ENCODE data around the gene B4GALT1. TPM values are rescaled to one million over a fixed set of nuclear protein-coding genes. Genes with fewer than 3 reads are reported as not detected.

Gene B4GALT1
- total and polyA plus RNA-seq, 10 donors = 18.1 to 111 (median 82.7) TPM

DNA sequence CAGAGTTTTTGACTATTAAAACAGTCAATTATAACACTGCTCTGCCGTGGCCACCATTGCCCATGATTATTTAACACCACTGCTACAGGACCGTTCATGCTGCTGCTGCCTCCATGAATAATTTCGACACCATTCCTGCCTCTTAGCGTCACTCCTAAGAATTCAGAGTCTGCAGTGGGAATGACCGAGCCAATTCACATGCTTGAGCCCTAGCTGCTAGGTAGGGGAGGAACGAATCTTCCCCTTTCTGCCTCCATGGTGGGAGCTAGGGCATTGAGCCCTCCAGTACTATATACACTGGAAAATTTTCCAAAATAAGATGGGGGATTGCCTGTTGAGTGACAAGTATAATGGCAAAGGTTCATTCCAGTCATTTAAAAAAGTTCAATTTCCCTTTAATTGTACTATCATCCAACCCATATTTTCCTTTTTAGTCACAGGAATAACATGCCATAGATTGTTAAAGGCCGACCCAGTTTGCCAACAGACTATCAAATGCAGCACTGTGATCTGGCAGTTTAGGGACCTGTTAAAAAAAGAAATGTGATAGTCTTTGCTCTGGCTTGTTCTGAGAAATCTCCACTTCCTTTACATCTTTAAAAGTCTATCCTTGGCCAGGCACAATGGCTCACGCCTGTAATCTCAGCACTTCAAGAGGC lies 13.5 kb upstream of the B4GALT1 start:
- DNase-seq = no peak
- H3K27ac ChIP-seq = no peak overlapping the region
- no peaks in the 10 kb centered on the region for H3K9me3 ChIP-seq
- intact Hi-C loops (cut with DNase I; ENCODE audit: low total_unique reads) = no loop called here
- H3K4me1 ChIP-seq = no peaks in the 10 kb centered on the region
- 77 to 91% (median 87%) methylated on average over 8 of the region's 8 CpGs for WGBS, 5 donors
- no peaks in the 10 kb centered on the region for H3K36me3 ChIP-seq
- TF ChIP-seq POLR2AphosphoS5 (IDR thresholded peaks at IDR 0.05) (no peak), POLR2A (IDR thresholded peaks at IDR 0.05) (no peak)
- TF ChIP-seq, protein P1, sequence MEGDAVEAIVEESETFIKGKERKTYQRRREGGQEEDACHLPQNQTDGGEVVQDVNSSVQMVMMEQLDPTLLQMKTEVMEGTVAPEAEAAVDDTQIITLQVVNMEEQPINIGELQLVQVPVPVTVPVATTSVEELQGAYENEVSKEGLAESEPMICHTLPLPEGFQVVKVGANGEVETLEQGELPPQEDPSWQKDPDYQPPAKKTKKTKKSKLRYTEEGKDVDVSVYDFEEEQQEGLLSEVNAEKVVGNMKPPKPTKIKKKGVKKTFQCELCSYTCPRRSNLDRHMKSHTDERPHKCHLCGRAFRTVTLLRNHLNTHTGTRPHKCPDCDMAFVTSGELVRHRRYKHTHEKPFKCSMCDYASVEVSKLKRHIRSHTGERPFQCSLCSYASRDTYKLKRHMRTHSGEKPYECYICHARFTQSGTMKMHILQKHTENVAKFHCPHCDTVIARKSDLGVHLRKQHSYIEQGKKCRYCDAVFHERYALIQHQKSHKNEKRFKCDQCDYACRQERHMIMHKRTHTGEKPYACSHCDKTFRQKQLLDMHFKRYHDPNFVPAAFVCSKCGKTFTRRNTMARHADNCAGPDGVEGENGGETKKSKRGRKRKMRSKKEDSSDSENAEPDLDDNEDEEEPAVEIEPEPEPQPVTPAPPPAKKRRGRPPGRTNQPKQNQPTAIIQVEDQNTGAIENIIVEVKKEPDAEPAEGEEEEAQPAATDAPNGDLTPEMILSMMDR (IDR thresholded peaks at IDR 0.05 in 8 of 11, conservative IDR thresholded peaks at IDR 0.05 in 3 of 11) = no peak
- H3K27me3 ChIP-seq (replicated peaks in 1 of 7) = no peaks in the 10 kb centered on the region
- H3K4me3 ChIP-seq = no peak overlapping the region

DNA sequence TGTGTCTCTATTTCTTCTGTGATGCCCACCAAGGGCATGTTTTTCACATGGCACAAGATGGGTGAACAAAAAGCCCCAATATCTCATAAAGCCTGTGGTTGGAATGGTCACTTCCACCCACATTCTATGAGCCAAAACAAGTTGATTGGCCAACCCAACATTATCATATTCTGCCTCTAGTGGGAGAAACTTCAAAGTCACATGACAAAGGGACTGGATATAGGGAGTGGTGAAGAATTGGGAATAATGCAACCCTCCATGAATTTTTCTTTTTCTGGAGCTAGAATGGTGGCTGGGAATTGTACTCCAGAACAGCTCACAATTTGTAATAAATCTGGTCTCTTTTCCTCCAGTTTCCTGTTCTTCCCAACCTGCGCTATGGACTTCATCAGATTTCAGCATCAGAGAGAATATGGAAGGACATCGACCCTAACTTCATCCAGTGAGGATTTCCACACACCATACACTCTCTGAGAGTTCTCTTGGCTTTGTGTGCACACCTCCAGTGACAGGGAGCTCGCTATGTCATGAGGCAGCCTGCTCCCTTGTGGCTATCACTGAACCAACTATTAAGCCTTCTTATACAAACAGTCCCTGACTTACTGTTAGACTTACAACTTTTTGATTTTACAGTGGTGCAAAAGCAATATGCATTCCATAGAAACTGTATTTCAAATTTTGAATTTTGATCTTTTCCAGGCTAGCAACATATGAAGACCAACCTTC lies 12.0 kb upstream of the B4GALT1 start:
- Histone ChIP-seq H3K4me3 (no peak overlapping the region), H3K4me1 (no peaks in the 10 kb centered on the region), H3K36me3 (no peaks in the 10 kb centered on the region), H3K9me3 (no peaks in the 10 kb centered on the region), H3K27ac (no peak overlapping the region), H3K27me3 (replicated peaks in 1 of 7) (no peaks in the 10 kb centered on the region)
- DNase-seq = no peak
- 80 to 93% (median 90%) methylated on average over 3 of the region's 3 CpGs for WGBS, 5 donors
- intact Hi-C loops (cut with DNase I; ENCODE audit: low total_unique reads) = loop anchor here (10.0 kb wide), 1 partner anchor 46 kb away; no protein-coding TSS in a partner anchor
- no peak for TF ChIP-seq POLR2A (IDR thresholded peaks at IDR 0.05)
- no peak for TF ChIP-seq POLR2AphosphoS5 (IDR thresholded peaks at IDR 0.05)
- TF ChIP-seq, protein P1 (IDR thresholded peaks at IDR 0.05 in 8 of 11, conservative IDR thresholded peaks at IDR 0.05 in 3 of 11) = no peak

DNA sequence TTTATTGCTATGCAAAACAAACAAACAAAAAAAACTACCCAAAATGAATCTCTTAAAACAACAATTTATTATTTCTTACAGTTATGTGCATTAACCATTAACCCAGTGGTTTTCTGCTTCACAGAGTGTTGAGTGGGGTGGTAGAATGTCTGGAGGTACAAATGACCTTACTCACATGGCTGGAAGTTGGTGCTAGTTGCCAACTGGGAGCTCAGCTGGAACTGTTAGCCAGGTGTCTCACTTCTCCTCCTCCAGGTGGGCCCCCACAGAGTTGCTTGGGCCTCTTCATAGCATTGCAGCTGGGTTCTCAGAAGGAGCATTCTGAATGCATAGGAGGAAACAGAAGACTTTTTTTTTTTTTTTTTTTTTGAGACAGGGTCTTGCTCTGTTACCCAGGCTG lies 10.5 kb upstream of the B4GALT1 start:
- TF ChIP-seq POLR2AphosphoS5 (IDR thresholded peaks at IDR 0.05) (no peak), POLR2A (IDR thresholded peaks at IDR 0.05) (no peak)
- TF ChIP-seq, protein P1 (IDR thresholded peaks at IDR 0.05 in 8 of 11, conservative IDR thresholded peaks at IDR 0.05 in 3 of 11) = no peak
- no peaks in the 10 kb centered on the region for H3K9me3 ChIP-seq
- no peaks in the 10 kb centered on the region for H3K36me3 ChIP-seq
- no peak overlapping the region for H3K4me3 ChIP-seq
- DNase-seq = no peak
- no peaks in the 10 kb centered on the region for H3K4me1 ChIP-seq
- intact Hi-C loops (cut with DNase I; ENCODE audit: low total_unique reads) = loop anchor here (10.0 kb wide), 1 partner anchor 47 kb away; no protein-coding TSS in a partner anchor
- H3K27ac ChIP-seq = no peak overlapping the region
- no peaks in the 10 kb centered on the region for H3K27me3 ChIP-seq (replicated peaks in 1 of 7)

DNA sequence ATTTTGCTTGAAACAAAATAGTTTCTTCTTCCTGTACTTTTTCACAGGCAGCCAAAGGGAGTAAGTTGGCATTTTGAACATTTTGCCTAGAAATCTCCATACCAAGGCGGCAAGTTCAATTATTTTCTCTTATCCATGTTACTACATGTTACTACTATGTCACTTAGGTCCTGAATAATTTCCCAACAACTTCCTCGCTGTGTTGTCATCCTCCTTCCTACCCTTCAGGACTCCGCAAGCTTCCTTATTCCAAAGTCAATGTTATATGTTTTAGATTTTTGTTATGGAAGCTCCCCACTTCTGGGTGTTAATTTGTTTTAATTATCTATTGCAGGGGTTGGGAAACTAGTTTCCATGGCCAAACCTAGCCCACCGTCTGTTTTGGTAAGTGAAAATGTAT lies 9.9 kb upstream of the B4GALT1 start:
- no peaks in the 10 kb centered on the region for H3K9me3 ChIP-seq
- H3K36me3 ChIP-seq = no peaks in the 10 kb centered on the region
- DNase-seq = no peak
- intact Hi-C loops (cut with DNase I; ENCODE audit: low total_unique reads) = loop anchor here (10.0 kb wide), 1 partner anchor 48 kb away; no protein-coding TSS in a partner anchor
- no peaks in the 10 kb centered on the region for H3K27me3 ChIP-seq (replicated peaks in 1 of 7)
- no peak overlapping the region for H3K4me3 ChIP-seq
- peaks cover 0 to 5% (median 0%) of the 10 kb centered on the region in 6 donors for H3K4me1 ChIP-seq
- TF ChIP-seq POLR2AphosphoS5 (IDR thresholded peaks at IDR 0.05) (no peak), POLR2A (IDR thresholded peaks at IDR 0.05) (no peak)
- TF ChIP-seq, protein P1 (IDR thresholded peaks at IDR 0.05 in 8 of 11, conservative IDR thresholded peaks at IDR 0.05 in 3 of 11) = no peak
- H3K27ac ChIP-seq = no peak overlapping the region
- 64 to 87% (median 75%) methylated on average over 4 of the region's 4 CpGs for WGBS, 5 donors

Measured in spleen (tissue), 11 donors.